ENCODE results near the gene PPP4R2. TPM values are rescaled to one million over a fixed set of nuclear protein-coding genes. Genes with fewer than 3 reads are reported as not detected.

Gene PPP4R2, protein sequence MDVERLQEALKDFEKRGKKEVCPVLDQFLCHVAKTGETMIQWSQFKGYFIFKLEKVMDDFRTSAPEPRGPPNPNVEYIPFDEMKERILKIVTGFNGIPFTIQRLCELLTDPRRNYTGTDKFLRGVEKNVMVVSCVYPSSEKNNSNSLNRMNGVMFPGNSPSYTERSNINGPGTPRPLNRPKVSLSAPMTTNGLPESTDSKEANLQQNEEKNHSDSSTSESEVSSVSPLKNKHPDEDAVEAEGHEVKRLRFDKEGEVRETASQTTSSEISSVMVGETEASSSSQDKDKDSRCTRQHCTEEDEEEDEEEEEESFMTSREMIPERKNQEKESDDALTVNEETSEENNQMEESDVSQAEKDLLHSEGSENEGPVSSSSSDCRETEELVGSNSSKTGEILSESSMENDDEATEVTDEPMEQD
- 48.3 TPM for total RNA-seq

DNA sequence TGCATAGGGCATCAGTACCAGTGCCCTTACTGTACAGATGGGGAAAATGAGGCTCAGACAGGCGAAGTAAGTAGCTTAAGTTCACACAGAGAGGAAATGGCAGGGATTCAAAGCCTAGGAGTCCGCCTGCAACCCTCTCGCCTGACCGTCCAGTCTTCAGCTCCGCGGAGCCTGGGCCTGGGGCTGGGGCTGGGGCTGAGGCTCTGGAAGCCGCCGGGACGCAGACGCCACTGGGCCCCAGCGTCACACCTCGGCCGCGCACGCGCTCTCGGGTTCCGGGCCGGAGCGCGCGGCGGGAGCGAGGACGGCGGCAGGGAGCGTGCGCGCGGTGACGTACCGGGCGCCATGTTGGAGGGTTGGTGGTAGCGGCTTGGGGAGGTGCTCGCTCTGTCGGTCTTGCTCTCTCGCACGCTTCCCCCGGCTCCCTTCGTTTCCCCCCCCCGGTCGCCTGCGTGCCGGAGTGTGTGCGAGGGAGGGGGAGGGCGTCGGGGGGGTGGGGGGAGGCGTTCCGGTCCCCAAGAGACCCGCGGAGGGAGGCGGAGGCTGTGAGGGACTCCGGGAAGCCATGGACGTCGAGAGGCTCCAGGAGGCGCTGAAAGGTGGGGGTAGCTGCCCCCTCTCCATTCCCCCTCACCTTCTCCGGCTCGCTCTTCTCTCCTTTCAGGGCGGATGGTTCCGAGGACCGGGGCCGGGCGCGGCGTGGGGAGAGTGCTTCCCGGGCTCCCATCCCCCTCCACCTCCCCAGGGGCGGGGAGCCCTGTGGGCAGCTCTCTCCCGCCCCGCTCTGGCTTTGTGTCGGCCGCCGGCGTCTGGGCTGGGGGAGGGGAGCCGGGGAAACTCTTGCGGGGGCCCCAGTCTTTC, at the start of gene PPP4R2:
Gene PPP4R2, plus strand, starts transcription at position 339 of the 861 bp plus-strand sequence. Its CDS starts 227 bp downstream, at position 566.
- DNase-seq (ENCODE audit: low spot score) (peak; percentile 90), ATAC-seq (peak; percentile 96)

DNA sequence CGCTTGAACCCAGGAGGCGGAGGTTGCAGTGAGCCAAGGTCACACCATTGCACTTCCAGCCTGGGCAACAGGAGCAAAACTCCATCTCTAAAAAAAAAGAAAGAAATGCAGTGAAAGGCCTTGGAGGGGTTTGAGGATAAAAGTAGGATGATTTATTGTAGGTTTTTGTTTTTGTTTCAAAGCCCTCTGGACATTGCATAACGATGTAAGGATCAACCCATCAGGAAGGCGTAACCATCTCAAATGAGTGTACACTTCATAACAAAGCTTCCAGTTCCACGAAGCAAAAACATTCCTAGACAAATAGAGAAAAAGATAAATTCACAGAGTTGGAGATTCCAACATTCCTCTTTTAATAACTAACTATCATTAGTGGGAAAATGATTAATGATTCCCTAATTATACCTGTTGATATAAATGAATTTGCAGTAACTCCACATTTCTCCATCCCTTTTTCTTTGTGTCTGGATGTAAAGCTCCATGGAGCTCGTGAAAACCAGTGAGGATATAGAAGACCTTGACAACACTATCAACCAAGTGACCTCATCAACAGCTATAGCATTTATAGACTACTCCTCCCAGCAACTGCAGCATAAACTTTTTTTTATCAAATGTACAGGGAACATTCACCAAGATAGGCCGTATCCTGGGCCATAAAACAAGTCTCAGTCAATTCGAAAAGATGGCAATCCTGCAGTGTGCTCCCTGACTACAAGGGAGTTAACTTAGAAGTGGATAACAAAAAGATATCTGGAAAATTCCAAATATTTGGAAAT, 48.7 kb upstream of the PPP4R2 start:
- DNase-seq (ENCODE audit: low spot score) (no peak), ATAC-seq (no peak)

DNA sequence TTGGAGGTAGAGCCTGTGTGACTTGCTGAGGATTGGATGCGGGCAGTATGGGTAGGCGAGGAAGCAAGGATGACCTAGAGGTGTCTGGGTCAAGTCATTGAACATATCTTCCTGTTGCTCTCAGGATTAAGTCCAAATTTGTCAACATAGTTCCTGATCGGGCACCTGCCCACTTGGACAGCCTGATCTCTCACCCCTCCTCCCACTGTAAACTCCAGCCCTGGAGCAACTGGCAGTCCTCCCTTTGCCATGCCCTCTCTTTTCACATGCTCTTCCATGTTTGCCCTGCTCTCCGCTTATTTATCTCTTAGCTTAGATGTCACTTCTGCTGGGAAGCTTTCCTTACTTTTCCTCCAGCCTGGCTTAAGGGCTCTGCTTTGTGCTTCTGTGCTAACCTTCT, 47.6 kb upstream of the PPP4R2 start:
- peak; percentile 92 for ATAC-seq

GRCh38 chr3:72950372-72950771, 46.2 kb upstream of the PPP4R2 start:
- no peak for DNase-seq (ENCODE audit: low spot score)
- peak; percentile 11 for ATAC-seq

More for the DNA sequence above, 47.6 kb upstream of the PPP4R2 start:
- DNase-seq (ENCODE audit: low spot score), result peak; percentile 85

- DNase-seq (ENCODE audit: low spot score), result no peak
- no peak for ATAC-seq
Measured at GRCh38 chr3:72950801-72951200, 45.8 kb upstream of the PPP4R2 start.

DNA sequence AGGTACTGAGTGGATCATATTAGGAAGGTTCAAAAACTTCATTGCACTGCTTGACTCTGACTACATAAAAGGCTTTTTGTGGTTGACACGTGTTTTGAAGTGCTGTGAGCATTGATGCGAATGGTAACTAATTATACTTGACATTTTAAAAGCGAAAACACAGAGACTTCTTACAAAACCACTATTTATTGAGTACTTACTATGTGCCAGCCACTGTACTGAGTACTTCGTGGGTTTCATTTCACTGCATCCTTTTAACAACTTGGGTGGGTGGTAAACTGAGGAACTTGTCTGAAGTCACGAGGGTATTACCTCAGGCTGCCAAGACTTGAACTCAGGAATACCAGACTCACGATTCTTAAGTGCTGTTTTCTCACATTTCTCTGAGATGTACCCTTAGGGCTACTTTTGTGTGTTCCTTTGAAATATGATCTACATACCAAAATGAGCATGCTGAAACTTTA, 45.3 kb upstream of the PPP4R2 start:
- ATAC-seq, result no peak
- DNase-seq (ENCODE audit: low spot score), result no peak

- DNase-seq (ENCODE audit: low spot score) (peak; percentile 64), ATAC-seq (peak; percentile 57)
Measured at GRCh38 chr3:72953325-72953956, 43.2 kb upstream of the PPP4R2 start.

DNA sequence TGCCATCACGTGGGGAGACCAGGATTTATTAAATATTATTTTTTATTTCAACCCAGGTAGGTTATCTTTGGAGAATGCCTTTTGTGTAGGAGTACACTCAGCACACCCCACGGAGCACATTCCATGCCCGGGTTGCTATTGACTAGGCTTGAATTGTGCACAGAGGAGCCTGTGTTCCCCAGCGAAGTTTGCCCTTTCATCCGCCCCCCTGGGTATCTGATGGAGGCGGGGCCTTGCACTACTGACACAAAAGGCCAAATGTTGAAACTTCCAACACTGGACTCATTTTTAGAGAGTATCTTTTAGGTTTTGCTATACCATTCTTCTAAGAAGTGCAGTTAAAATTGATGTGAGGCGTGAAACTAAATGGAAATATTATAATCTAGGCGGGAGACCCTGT, 39.3 kb upstream of the PPP4R2 start:
- ATAC-seq (peak; percentile 84), DNase-seq (ENCODE audit: low spot score) (peak; percentile 90)

DNA sequence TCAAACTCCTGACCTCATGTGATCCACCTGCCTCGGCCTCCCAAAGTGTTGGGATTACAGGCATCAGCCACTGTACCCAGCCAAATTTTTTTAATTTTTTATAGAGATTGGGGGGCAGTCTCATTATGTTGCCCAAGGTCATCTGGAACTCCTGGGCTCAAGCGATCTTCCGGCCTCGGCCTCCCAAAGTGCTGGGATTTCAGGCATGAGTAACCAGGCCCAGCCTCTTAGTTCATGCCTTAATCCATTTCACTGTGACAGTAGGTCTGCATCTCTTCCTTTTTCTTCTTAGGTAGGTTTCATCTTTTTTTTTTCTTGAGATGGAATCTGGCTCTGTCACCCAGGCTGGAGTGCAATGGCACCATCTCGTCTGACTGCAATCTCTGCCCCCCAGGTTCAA, 37.3 kb upstream of the PPP4R2 start:
- ATAC-seq, result no peak
- DNase-seq (ENCODE audit: low spot score), result no peak

GRCh38 chr3:72960812-72961518, 35.6 kb upstream of the PPP4R2 start:
- peak; percentile 73 for ATAC-seq
- DNase-seq (ENCODE audit: low spot score), result peak; percentile 80

GRCh38 chr3:72961752-72962151, 34.9 kb upstream of the PPP4R2 start:
- ATAC-seq, result no peak
- no peak for DNase-seq (ENCODE audit: low spot score)

- DNase-seq (ENCODE audit: low spot score) (no peak), ATAC-seq (no peak)
Measured at GRCh38 chr3:72962317-72962716, 34.3 kb upstream of the PPP4R2 start.

DNA sequence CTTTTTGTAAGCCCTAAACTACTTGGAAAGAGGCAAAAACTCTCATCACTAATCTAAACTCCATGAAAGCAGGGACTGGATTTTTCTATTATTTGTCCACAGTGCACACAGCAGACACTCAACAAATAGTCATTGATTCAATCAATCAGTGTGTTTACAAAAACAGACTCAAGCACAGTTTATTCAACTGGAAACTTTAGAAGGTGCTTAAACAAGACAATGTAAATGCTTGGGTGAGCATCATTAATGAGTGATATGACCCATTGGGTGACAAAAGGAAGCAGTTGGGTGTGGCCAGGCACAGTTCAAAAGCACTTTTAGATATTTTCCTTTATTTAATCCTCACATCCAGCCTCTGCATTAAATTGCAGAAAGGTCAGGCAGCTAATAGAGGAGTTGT, 32.0 kb upstream of the PPP4R2 start:
- DNase-seq (ENCODE audit: low spot score) (no peak), ATAC-seq (no peak)

GRCh38 chr3:72968266-72968664, 28.3 kb upstream of the PPP4R2 start:
- ATAC-seq (peak; percentile 47), DNase-seq (ENCODE audit: low spot score) (no peak)

DNA sequence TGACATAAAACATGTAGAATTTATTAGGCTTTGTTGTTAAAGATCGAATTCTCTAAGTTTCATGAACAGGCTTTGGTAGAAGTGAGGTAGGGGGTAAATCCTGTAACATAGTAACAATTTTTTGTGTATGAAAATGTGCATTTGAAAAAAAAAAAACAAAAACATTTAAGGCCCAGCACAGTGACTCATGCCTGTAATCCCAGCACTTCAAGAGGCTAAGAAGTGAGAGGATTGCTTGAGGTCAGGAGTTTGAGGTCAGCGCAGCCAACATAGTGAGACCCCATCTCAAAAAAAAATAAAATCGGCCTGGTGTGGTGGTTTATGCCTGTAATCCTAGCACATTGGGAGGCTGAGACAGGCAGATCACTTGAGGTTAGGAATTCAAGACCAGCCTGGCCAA, 26.8 kb upstream of the PPP4R2 start:
- no peak for ATAC-seq
- DNase-seq (ENCODE audit: low spot score), result no peak

DNA sequence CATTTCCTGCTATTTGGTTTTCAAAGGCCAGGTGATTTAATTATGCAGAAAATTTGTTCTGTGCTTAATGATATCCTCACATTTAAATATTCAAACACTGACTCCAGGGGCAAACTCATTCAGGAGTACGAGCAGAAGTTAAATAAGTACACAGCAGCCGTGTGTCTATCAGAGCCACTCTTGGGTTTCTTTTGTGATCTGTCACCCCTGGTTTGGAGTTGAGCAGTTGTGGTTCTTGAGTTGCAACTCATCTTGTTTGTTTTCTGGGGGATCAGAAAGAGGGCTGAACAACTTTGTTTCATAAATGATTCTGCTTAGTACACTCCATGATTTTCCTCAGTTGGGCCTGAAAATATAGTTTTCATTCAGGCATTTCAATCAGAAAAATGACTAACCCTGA, 25.7 kb upstream of the PPP4R2 start:
- ATAC-seq, result no peak
- no peak for DNase-seq (ENCODE audit: low spot score)

- peak; percentile 53 for ATAC-seq
- no peak for DNase-seq (ENCODE audit: low spot score)
Measured at GRCh38 chr3:72972706-72973030, 23.9 kb upstream of the PPP4R2 start.

- peak; percentile 90 for ATAC-seq
- peak; percentile 63 for DNase-seq (ENCODE audit: low spot score)
Measured at GRCh38 chr3:72973031-72973723, 23.4 kb upstream of the PPP4R2 start.

GRCh38 chr3:72973786-72974185, 22.8 kb upstream of the PPP4R2 start:
- ATAC-seq, result no peak
- DNase-seq (ENCODE audit: low spot score), result no peak
